ENCODE data around the gene RRM2. TPM values are rescaled to one million over a fixed set of nuclear protein-coding genes. Genes with fewer than 3 reads are reported as not detected.
"Not testable (repeated sequence)": the region's sequence is repeated elsewhere in the genome, so short reads cannot be mapped to it uniquely, and the experiment has no call there.

RRM2 gene
- total RNA-seq, 1 donor from 2014 or later, result 1.9 TPM

GRCh38 chr2:10144771-10145518, 22.4 kb downstream of the RRM2 start:
- ATAC-seq (ENCODE audit: poor library complexity), result peak; percentile 49
- intact Hi-C loops (cut with DNase I), result loop anchor here (2.0 kb wide), 1 partner anchor 264 kb away; no protein-coding TSS in a partner anchor
- no peak for DNase-seq

- ATAC-seq (ENCODE audit: poor library complexity), result peak; percentile 64
- intact Hi-C loops (cut with DNase I), result loop anchor here (2.0 kb wide), 1 partner anchor 263 kb away; no protein-coding TSS in a partner anchor
- no peak for DNase-seq
Measured at GRCh38 chr2:10145519-10146357, 23.2 kb downstream of the RRM2 start.

- no peak for DNase-seq
- ATAC-seq (ENCODE audit: poor library complexity), result no peak
- intact Hi-C loops (cut with DNase I), result no loop called here
Measured at GRCh38 chr2:10146366-10147005, 23.9 kb downstream of the RRM2 start.

- intact Hi-C loops (cut with DNase I); DNase-seq; ATAC-seq (ENCODE audit: poor library complexity): not testable (repeated sequence)
Measured at GRCh38 chr2:10147050-10147660, 24.6 kb downstream of the RRM2 start.

GRCh38 chr2:10148268-10148667, 25.7 kb downstream of the RRM2 start:
- no peak for ATAC-seq (ENCODE audit: poor library complexity)
- DNase-seq, result no peak
- intact Hi-C loops (cut with DNase I), result no loop called here

- intact Hi-C loops (cut with DNase I), result no loop called here
- DNase-seq (no peak), ATAC-seq (ENCODE audit: poor library complexity) (no peak)
Measured at GRCh38 chr2:10149635-10150034, 27.1 kb downstream of the RRM2 start.

- ATAC-seq (ENCODE audit: poor library complexity) (no peak), DNase-seq (no peak)
- intact Hi-C loops (cut with DNase I), result no loop called here
Measured at GRCh38 chr2:10150436-10150835, 27.9 kb downstream of the RRM2 start.

GRCh38 chr2:10151462-10151861, 28.9 kb downstream of the RRM2 start:
- intact Hi-C loops (cut with DNase I), result no loop called here
- DNase-seq (no peak), ATAC-seq (ENCODE audit: poor library complexity) (no peak)

GRCh38 chr2:10157293-10157692, 34.8 kb downstream of the RRM2 start:
- intact Hi-C loops (cut with DNase I), result no loop called here
- ATAC-seq (ENCODE audit: poor library complexity) (no peak), DNase-seq (no peak)

GRCh38 chr2:10158681-10159080, 36.1 kb downstream of the RRM2 start:
- DNase-seq (no peak), ATAC-seq (ENCODE audit: poor library complexity) (no peak)
- intact Hi-C loops (cut with DNase I), result no loop called here

- ATAC-seq (ENCODE audit: poor library complexity) (no peak), DNase-seq (no peak)
- intact Hi-C loops (cut with DNase I), result no loop called here
Measured at GRCh38 chr2:10159086-10159485, 36.5 kb downstream of the RRM2 start.

- ATAC-seq (ENCODE audit: poor library complexity) (no peak), DNase-seq (no peak)
- intact Hi-C loops (cut with DNase I), result no loop called here
Measured at GRCh38 chr2:10159581-10160131, 37.1 kb downstream of the RRM2 start.

- ATAC-seq (ENCODE audit: poor library complexity), result no peak
- DNase-seq, result no peak
- intact Hi-C loops (cut with DNase I), result no loop called here
Measured at GRCh38 chr2:10160203-10160955, 37.8 kb downstream of the RRM2 start.

- intact Hi-C loops (cut with DNase I), result no loop called here
- DNase-seq (no peak), ATAC-seq (ENCODE audit: poor library complexity) (no peak)
Measured at GRCh38 chr2:10161206-10161931, 38.8 kb downstream of the RRM2 start.

- ATAC-seq (ENCODE audit: poor library complexity) (no peak), DNase-seq (no peak)
- intact Hi-C loops (cut with DNase I), result no loop called here
Measured at GRCh38 chr2:10161961-10162441, 39.5 kb downstream of the RRM2 start.

GRCh38 chr2:10162586-10163497, 40.3 kb downstream of the RRM2 start:
- intact Hi-C loops (cut with DNase I), result no loop called here
- ATAC-seq (ENCODE audit: poor library complexity) (peak; percentile 76), DNase-seq (no peak)
